RWPE2 (cell line): ENCODE measurements around the gene CHCHD6.

Source experiments
- ATAC-seq: fragments of 200-7000 bp; cut with Tn5 transposase; 3 replicates; pipeline ENCODE4 v1.9.1; 2021; ENCODE audit warnings: low read depth
- DNase-seq: peaks from one replicate; pipeline ENCODE4 v3.0.0-alpha.2; 2020; ENCODE audit warnings: low spot score
- H3K27ac ChIP-seq: fragments of 450-650 bp; 2 replicates; pipeline ENCODE4 v1.5.1; 2017; ENCODE audit warnings: mild to moderate bottlenecking; ENCODE audit not compliant: poor library complexity, severe bottlenecking
- H3K27me3 ChIP-seq: fragments of 250-450 bp; sonication (Bioruptor Pico); 2 replicates; pipeline ENCODE4 v1.5.1; 2021; ENCODE audit warnings: mild to moderate bottlenecking, moderate library complexity; ENCODE audit not compliant: insufficient read depth, poor library complexity, severe bottlenecking
- H3K36me3 ChIP-seq: fragments of 250-450 bp; sonication (Bioruptor Pico); 2 replicates; pipeline ENCODE4 v1.5.1; 2020; ENCODE audit warnings: low read depth, mild to moderate bottlenecking, moderate library complexity
- H3K4me1 ChIP-seq: fragments of 250-450 bp; sonication (Bioruptor Pico); 2 replicates; pipeline ENCODE4 v1.5.1; 2021; ENCODE audit warnings: mild to moderate bottlenecking, moderate library complexity; ENCODE audit not compliant: insufficient read depth, poor library complexity, severe bottlenecking
- H3K4me3 ChIP-seq: fragments of 250-450 bp; sonication (Bioruptor Pico); 2 replicates; pipeline ENCODE4 v1.5.1; 2021; ENCODE audit warnings: mild to moderate bottlenecking, moderate library complexity; ENCODE audit not compliant: severe bottlenecking
- H3K9me3 ChIP-seq: fragments of 250-450 bp; sonication (Bioruptor Pico); 2 replicates; pipeline ENCODE4 v1.5.1; 2021; ENCODE audit warnings: mild to moderate bottlenecking, moderate library complexity; ENCODE audit not compliant: severe bottlenecking
- CTCF ChIP-seq: fragments of 450-650 bp; IDR thresholded peaks from one replicate; pipeline ENCODE4 v1.5.1; 2017; ENCODE audit warnings: mild to moderate bottlenecking, moderate library complexity; ENCODE audit not compliant: poor library complexity, severe bottlenecking

Gene CHCHD6

GRCh38 chr3:126758026-126758425, 54.0 kb downstream of the CHCHD6 start:
- Histone ChIP-seq H3K4me3 (no peak overlapping the region), H3K36me3 (no peaks in the 10 kb centered on the region), H3K4me1 (peaks cover 12% of the 10 kb centered on the region), H3K27ac (no peak overlapping the region), H3K9me3 (no peaks in the 10 kb centered on the region), H3K27me3 (no peaks in the 10 kb centered on the region)
- no peak for ATAC-seq
- no peak for TF ChIP-seq CTCF
- no peak for DNase-seq

- H3K9me3 ChIP-seq = no peaks in the 10 kb centered on the region
- DNase-seq = no peak
- no peaks in the 10 kb centered on the region for H3K36me3 ChIP-seq
- no peaks in the 10 kb centered on the region for H3K27me3 ChIP-seq
- no peak for TF ChIP-seq CTCF
- H3K27ac ChIP-seq = no peak overlapping the region
- no peak overlapping the region for H3K4me3 ChIP-seq
- no peak for ATAC-seq
- peaks cover 5% of the 10 kb centered on the region for H3K4me1 ChIP-seq
These were observed 54.8 kb downstream of the CHCHD6 start for GRCh38 chr3:126758882-126759281.

- H3K4me3 ChIP-seq = no peak overlapping the region
- H3K4me1 ChIP-seq = no peaks in the 10 kb centered on the region
- no peak for TF ChIP-seq CTCF
- H3K36me3 ChIP-seq = no peaks in the 10 kb centered on the region
- H3K27ac ChIP-seq = no peak overlapping the region
- H3K27me3 ChIP-seq = no peaks in the 10 kb centered on the region
- H3K9me3 ChIP-seq = no peaks in the 10 kb centered on the region
- DNase-seq (no peak), ATAC-seq (no peak)
These were observed 56.5 kb downstream of the CHCHD6 start for GRCh38 chr3:126760541-126760940.

GRCh38 chr3:126763035-126763434, 59.0 kb downstream of the CHCHD6 start:
- Histone ChIP-seq H3K4me3 (no peak overlapping the region), H3K27me3 (no peaks in the 10 kb centered on the region), H3K36me3 (no peaks in the 10 kb centered on the region), H3K4me1 (no peaks in the 10 kb centered on the region), H3K27ac (no peak overlapping the region), H3K9me3 (no peaks in the 10 kb centered on the region)
- ATAC-seq (no peak), DNase-seq (no peak)
- no peak for TF ChIP-seq CTCF

- no peaks in the 10 kb centered on the region for H3K36me3 ChIP-seq
- H3K4me3 ChIP-seq = no peak overlapping the region
- no peaks in the 10 kb centered on the region for H3K27me3 ChIP-seq
- DNase-seq = no peak
- no peaks in the 10 kb centered on the region for H3K4me1 ChIP-seq
- H3K27ac ChIP-seq = no peak overlapping the region
- TF ChIP-seq CTCF = no peak
- H3K9me3 ChIP-seq = no peaks in the 10 kb centered on the region
- ATAC-seq = no peak
These were observed 61.4 kb downstream of the CHCHD6 start for GRCh38 chr3:126765187-126766069.
